Hematopoietic multipotent progenitor cell treated with erythropoietin and hydrocortisone succinate and interleukin-3 and kit ligand, for 6 days (in vitro differentiated cells): Measurements from ENCODE around the gene PTPRR.
"Not testable (repeated sequence)": the region's sequence is repeated elsewhere in the genome, so short reads cannot be mapped to it uniquely, and the experiment has no call there.

Experiments used
- DNase-seq: peaks from one replicate; pipeline ENCODE4 v3.0.0-alpha.2; 2015

PTPRR gene

DNA sequence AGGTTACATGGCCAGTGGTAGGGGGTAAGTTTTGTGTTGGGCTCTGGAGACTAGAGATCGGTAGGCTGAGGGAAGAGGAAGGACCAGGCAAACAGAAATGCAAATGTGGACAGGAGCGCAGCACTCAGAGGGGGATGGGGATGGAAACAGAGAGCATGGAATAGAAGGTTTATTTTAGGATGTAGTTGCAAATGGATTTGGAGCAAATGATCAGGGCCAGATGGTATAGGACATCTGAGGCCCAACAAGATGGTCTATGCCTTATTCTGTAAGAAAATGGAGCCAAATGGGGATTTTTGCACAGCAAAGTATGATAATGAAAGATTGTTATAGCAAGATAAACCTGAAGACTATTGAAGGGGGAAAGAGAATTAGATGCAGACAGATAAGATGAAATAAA is 180.8 kb downstream of the PTPRR start:
- DNase-seq: no peak

DNA sequence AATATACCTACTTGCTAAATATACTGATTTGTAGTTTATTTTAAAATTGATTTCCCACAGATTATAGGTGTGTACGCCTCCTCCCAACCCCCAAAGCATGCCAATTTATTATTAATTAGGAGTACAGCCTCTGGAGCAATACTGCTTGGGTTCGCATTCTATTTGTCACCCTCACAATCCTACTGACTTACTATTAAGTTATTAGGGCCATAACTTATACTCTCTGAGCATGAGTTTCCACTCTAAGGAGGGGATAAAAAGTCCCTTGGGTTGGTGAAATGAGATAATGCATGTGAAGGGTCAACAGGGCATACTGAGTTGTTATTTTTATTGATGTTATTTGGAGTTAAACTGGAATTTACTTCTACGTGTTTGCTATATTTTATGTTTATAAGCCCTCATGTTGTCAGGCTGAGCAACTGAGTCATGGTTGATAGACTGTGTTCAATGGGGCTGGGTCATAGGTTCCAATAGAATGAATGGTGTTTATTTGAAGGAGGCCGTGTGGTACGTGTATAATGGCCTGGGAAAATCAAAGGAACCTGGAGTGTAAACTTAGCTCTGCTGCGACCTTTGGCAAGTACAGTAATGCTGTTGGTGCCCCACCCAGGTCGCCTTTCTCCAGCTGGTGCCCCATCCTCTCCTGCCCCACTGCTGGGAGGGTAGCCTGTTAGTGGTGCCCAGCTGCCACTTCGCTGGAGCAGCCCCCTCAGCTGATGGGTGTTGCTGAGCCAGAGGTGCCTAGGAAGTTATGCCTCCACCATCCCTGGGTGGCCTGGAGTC is 184.0 kb downstream of the PTPRR start:
- DNase-seq: no peak

DNA sequence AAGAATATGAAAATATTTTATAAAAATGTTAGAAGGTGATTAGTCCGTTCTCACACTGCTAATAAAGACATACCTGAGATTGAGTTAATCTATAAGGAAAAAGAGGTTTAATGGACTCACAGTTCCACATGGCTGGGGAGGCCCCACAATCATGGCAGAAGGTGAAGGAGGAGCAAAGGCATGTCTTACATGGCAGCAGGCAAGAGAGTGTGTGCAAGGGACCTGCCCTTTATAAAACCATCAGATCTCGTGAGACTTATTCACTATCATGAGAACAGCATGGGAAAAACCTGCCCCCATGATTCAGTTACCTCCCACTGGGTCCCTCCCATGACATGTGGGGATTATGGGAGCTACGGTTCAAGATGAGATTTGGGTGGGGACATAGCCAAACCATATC is 185.3 kb downstream of the PTPRR start:
- DNase-seq: not testable (repeated sequence)

DNA sequence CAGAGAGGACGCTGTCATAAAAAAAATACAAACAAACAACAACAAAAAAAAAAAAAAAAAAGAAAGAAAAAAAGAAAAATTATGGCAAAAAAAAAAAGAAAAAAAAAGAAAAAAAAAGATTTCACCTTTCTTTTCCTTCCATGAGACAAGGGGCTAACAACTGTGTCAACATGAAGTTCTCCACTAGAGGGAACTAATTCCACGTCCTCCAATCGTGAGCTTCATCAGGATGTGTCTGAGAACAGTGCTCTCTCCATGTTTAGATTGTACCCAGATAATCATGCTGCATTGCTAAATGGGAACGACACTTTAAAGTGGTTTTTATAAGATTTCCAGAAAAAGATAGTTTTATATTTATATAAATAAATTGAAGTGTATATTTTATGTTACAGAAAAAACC is 187.2 kb downstream of the PTPRR start:
- DNase-seq: peak; percentile 77

DNA sequence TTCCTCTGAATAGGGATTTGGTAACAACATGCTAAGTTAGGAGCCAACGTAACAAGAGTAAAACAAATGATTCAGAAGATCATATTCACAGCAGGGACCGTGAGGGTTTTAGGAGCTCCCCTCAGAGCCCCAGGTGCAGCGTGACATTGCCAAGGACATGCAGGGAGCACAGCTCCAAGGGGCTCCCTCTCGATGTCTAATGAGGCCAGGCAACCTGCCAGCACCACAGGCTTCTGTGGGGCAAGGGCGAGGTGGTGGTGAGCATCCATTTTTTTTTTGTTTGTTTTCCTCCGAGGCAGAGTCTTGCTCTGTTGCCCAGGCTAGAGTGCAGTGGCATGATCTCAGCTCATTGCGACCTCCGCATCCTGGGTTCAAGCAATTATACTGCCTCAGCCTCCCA is 188.3 kb downstream of the PTPRR start:
- DNase-seq: no peak

DNA sequence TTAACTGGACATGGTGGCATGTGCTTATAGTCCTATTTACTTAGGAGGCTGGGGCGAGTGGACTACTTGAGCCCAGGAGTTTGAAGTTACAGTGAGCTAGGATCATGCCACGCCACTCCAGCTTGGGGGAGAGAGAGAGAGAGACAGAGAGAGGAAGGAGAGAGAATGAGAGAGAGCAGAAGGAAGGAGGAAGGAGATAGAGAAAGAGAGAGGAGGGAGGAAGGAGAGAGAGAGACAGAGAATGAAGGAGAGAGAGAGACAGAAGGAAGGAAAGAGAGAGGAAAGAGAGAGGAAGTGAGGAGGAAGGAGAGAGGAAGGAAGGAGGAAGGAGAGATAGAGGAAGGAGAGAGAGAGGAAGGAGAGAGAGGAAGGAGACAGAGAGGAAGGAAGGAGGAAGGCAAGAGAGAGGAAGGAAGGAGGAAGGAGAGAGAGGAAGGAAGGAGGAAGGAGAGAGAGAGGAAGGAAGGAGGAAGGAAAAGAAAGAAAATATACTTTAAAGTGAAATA is 189.8 kb downstream of the PTPRR start:
- DNase-seq: no peak

DNA sequence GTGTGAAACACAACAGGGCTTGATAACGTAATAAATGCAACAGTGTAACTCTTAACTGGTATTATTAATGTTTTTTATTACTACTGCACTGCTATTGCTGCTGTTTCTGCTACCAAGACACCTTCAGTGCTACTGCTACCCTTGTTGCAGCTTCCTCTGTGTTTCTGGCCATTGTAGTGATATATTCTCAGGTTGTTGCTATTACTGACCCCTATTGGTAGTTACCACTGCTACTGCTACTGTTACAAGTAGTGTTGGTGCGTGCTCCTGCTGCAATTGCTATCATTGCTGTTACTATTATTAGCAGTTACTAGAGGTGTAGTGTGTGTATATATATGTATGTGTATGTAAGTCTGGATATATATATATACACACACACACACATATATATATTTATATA is 196.1 kb downstream of the PTPRR start:
- peak; percentile 32 for DNase-seq

DNA sequence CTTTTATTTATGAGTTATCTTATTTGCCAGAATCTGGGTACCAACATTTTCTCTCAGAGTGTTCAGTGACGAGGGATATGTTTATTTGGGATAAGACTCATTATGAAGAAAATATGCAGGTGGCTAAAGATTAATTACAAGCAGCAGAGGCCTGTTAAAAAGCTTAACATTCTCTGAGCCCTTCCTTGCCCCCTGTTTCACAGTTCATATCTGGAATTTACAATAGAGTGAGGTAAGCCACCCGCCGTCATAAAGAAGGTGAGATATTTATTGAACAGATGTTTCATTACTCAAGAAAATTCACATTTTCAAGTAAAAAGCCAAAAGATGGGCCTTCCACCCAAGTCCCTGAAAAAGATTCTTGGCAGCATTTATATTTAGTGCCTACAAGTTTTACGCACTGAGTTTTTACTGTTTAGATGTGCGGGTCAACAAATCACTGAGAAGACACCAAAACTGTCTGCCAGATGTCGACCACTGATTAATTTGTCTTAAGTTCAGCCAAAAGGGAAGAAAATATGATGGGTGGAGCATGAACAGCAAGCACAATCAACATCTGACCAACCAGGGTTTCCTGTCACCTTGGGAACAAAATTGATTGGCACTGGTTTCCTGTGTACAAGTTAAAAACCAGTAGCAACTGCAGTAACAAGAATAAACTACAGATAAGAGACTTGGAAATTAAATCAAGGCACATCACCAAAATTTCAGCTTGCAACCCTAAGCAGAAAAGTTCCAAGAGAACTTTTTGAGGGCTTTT is 197.8 kb downstream of the PTPRR start:
- peak; percentile 46 for DNase-seq

DNA sequence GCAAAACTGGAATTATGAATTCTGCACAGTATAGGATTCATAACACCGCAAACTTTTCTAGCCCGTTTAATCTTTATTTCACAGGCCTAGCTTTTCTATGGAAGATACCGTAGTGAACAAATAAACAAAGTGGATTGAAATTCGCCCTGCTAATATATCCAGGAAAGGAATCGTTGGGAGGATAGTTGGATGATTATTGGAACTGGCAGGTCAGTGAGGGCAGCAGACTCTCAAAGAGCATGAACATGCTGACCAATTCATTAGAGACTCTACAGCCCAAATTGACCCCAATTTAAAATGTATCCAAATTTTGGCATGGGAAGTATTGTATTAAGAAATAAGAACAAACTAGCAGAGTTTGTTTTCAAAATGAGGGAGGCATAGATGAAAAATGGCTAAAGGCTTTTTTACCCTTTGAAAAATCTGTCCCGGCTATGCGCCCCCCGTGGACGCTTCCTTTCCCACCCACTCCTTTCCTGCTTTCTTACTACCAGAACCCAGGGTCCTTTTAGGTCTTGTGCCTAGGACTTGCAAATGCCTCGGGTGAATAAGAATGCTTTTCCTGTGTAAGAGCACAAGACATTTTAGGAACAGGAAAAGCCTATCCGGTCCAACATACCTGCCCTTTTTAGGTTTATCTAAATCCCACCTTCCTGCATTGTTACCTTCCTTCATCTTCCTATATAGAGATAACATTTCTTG is 198.7 kb downstream of the PTPRR start:
- no peak for DNase-seq

DNA sequence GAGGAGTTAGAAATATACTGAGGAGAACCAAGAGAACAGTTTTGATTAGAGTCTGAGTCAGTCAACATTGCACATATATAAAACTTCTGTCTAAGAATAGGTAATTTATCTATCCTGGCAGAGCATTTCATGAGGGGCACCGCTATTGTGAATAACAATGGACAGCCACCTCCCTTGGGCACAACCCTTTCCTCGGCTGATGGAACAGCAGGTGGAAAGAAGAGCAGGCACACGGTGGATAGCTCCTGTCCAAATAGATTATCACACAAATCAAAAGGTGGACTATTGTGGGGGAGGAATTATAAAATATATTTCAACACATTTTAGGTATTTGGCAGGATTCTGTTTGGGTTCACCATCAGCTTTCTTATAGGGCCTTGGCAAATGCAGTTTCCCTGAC is 199.3 kb downstream of the PTPRR start:
- no peak for DNase-seq

DNA sequence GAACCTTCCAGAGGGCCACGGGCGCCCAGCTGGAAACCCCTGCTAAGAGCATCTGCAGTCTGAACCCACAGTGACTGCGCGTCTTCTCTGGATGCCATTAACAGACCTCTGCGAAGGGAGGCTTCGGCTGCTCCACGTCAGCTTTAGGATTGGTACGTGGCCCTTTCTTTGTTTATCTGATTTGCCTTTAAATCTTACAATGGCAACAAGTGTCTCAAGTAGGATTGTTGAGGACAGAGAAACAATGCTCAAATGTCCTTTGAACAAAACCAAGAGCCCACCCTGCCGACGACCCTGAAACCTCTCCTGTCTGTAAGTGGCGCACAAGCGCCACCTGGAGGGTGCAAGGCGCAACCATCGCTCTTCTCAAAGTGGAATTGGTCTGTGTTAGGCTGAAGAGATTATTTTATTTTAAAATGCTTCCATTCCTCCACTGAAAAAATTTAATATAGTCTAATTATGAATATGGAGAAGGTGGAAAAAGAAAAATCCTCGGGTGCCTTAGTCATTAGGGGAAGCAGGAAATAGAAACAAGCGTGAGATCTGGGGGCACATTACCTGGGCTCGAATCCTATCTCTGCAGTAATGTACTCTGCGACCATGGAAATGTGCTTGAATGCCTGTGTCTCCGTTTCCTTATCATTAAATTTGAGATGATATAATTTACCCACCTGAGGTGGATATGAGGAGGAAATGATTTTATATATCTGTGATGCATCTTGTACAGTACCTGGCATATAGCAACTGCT is 200.7 kb downstream of the PTPRR start:
- DNase-seq: peak; percentile 55

DNA sequence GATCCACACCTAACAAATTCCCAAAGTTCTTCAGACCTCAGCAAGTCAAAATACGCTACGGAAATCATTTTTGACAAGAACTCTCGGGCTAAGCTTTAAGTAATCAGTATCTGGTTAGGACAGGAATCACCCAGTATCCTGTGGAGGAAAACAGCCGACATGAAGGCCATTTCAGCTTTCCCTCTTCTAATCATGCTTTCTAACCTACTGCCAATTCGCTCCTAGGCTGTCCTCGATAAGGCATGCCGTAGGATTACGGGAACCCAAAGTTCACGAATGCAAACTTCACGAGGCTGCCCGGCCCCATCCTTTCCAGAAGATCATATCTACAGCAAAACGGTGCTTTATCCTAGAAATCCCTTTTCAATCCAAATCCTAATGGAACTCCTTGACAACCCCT is 201.5 kb downstream of the PTPRR start:
- no peak for DNase-seq

DNA sequence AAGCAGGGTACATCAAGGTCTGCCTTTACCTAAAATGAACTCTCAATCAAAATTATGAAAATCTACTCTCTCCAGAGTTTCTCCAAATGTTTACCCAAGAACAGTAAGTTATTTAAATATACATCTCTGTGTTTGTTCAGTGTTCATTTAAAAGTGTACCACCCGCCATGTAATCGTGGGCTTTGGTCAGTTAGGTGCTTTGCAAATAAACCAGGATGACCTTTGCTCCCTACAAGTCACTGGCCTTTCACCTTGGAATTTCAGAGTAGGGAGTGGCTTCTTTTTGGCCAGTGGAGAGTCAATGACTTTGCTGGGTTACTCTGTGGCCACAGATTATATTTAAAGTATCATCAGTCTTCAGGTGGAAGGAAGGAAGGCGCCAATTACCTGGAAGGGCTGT is 208.7 kb downstream of the PTPRR start:
- no peak for DNase-seq

DNA sequence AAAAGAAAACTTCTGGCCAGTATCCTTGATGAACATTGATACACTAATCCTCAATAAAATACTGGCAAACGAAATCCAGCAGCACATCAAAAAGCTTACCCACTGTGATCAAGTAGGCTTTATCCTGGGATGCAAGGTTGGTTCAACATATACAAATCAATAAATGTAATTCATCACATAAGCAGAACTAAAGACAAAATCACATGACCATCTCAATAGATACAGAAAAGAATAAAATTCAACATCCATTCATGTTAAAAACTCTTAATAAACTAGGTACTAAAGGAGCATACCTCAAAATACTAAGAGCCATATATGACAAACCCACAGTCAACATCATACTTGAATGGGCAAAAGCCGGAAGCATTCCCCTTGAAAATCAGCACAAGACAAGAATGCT is 211.5 kb downstream of the PTPRR start:
- no peak for DNase-seq

DNA sequence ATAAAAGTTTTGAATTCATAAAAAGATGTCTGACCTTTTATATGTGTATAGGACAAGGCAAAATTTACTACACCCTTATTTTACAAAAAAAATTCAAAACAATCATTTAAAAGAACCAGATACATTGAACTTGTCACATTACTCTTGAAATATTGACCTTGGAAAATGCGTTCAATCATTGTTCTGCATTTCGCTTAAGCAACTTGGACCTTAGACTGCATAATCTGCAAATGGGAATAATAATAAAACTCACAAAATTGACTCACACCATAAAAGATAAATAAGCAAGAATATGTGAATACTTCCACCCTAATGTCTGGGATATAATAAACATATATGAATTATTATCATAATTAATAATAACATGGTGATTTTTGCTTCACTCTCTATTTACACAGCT is 213.9 kb downstream of the PTPRR start:
- no peak for DNase-seq

DNA sequence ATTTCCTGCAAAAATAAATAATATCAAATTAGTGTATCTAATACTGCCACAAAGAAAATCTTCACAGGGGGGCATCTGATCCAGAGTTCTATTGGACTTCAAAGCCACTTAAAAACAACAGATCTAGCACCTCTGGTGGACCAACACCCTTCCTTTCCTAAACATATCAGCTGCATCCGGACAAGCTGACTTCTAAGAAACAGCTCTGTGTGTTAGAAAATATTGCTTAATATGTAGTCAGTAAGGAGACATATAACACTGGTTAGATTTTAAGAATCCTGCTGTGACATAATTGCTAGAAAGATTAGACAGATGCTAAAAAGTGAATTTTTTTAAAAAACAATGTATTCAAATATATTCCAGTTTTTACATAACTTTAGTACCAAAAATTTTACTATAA is 222.2 kb downstream of the PTPRR start:
- no peak for DNase-seq

DNA sequence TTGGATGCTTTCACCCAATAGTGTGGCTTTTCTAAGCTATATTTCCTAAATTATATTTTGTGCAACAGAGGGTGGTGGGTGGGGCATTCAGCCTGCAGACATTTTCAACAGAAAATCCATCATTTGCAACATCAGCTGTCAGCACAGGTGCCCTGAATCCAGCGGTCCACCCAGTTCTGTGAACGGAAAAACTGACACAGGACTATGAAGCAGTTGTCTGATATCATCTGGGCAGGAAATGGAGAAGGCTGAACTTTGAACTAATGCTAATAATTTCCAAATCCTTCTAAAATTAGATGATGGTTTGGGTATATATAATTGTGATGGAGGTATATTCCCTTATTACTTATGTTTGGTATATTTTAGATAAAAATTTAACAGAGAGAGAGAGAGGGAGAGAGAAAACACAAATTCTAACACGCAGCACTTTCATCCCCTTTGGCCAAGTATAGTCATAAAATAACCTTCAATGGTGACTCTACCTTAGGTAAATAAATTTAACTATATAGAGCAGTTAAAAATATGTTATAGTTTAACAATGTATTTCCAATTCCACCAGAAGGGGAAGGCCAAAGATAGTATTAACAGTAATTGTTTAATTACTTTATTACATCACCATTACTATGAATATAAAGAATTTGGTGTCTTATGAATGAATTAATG is 225.0 kb downstream of the PTPRR start:
- no peak for DNase-seq

DNA sequence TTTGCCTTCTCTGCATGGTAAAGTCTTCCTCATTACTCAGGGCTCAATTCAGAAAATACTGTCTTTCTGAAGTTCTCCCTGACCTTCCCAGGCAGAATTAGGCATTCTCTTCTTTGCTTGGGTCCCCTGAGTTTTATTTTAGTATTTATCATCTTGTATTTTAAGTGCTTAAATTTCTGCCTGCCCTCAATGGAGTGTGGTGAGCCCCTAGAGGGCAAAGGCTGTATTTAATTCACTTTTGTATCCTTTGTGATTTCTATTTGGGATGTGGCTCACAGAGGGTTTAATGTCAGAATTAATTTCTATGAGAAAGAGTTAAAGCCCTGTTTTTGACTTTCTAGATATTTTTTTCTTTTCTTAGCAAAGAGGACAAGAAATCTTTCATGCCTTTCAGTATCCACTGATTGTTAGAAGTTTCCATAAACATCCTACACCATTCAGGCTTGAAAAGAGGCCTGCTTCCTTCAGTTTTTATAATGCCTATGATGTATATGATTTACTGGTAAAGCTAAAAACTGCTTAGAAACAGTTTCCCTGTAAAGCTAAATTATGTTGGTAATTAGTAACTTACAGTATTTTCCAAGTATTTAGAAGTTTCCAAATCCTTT is 227.8 kb downstream of the PTPRR start:
- DNase-seq: peak; percentile 31

DNA sequence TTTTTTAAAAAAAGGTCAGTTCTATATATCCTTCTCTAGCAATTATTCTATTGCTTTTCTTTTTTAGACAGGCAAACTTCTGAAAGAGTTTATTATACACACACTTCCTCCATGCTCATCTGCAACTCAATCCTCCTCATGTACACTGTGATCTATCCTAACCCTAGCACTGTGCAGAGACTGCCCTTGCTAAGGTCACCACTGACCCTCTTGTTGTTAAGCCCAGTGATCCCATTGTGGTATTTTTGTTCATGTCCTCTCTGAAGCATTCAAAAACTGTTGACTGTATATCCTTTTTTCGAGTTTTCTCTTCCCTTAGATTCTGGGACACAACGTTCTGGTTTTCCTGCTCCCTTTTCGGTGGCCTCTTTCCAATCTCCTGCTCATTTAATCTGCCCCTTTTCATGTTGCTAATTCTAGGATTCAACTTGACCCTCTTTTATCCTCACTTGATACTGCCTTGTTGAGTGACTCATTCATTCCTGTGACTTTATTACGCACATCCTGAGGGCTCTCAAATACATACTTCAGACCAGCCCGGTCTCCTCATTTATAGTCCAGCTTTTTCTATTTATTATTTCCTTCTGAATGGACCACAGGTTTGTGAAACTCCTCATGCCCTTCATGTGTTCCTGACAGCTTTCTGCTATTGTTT is 229.4 kb downstream of the PTPRR start:
- no peak for DNase-seq

DNA sequence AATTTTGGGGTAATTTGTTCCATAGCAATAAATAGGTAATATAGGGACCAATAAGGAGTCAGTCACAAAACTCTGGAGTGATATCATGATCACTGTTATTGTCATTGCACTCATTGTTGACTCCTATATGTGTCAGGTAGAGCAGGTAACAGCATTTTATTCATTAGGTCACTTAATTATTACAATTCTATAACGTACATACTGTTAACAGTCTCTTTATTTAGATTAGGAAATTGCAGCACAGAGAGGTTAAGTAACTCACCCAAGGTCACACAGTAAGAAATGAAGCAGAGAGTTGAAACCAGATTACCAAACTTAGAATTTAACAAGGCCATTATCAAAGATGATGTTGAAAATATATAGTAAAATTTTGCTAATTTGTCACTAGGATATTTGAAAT is 233.6 kb downstream of the PTPRR start:
- no peak for DNase-seq

DNA sequence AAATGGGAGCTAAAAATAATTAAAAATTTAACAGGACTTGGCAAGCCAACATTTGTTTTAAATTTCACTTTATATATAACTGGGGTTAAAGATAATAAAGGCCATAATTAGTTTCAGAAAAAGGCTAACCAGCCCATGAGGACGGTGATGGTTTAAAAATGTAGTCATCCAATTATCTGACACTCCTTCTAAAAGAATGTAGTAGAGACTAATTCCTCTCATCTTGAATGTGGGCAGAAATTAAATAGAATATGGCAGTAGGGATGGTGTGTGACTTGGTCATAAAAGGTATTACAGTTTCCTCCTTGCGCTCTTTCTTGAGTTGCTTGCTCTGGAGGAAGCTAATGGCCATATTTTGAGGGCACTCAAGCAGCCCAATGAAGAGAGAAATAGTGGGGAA is 234.2 kb downstream of the PTPRR start:
- no peak for DNase-seq
